Keratinocyte (primary cell): ENCODE measurements around the gene SCN8A.

Source experiments
- CTCF ChIP-seq, 3 experiments: IDR thresholded peaks in 1 of 3; conservative IDR thresholded peaks in 1 of 3; optimal IDR thresholded peaks in 1 of 3; 2 replicates in 2 of 3; 3 replicates in 1 of 3; pipeline versions ENCODE3 to v1.5.1; 2011; ENCODE audit warnings: low read length in 3 of 3, mild to moderate bottlenecking in 3 of 3, moderate library complexity in 2 of 3, control low read depth in 1 of 3, inconsistent platforms in 1 of 3; ENCODE audit not compliant: insufficient read depth in 2 of 3; ENCODE audit errors: extremely low read depth in 1 of 3
- EZH2 ChIP-seq: IDR thresholded peaks from one replicate; pipeline ENCODE4 v1.6.1; 2012; ENCODE audit warnings: inconsistent platforms, mild to moderate bottlenecking, low read length, moderate library complexity

- no peak for TF ChIP-seq CTCF (optimal IDR thresholded peaks at IDR 0.05 in 1 of 3, IDR thresholded peaks at IDR 0.05 in 1 of 3, conservative IDR thresholded peaks at IDR 0.05 in 1 of 3; ENCODE audit: extremely low read depth in 1 of 3, insufficient read depth in 2 of 3, low read length in 3 of 3)
- TF ChIP-seq EZH2, result no peak
Observed at GRCh38 chr12:51663390-51663789, 72.4 kb downstream of the SCN8A start.
